Calu3 (cell line): ENCODE results near the gene CROCC. TPM values are rescaled to one million over a fixed set of nuclear protein-coding genes. Genes with fewer than 3 reads are reported as not detected.

Experiments used
- BruUV-seq: library from RNA; stranded (reverse); fragments of 400-500 nt; replicated peaks from 2 replicates; lab custom pipeline; 2021; lab: Mats Ljungman, UMichigan
- CTCF ChIA-PET: fragments of 300-600 bp; sonication (Branson Sonifier 250); formaldehyde crosslinking; loops from one replicate; lab custom pipeline; 2022; ENCODE audit warnings: antibody characterized with exemption; lab: Charles Lee
- DNase-seq: peaks from one replicate; pipeline ENCODE4 v3.0.0; 2022
- H3K27ac Mint-ChIP-seq: one replicate; pipeline ENCODE4 v1.8.0; 2022; ENCODE audit warnings: mixed read lengths; ENCODE audit not compliant: unreplicated experiment
- H3K27me3 Mint-ChIP-seq: one replicate; pipeline ENCODE4 v1.8.0; 2022; ENCODE audit warnings: mixed read lengths; ENCODE audit not compliant: unreplicated experiment
- H3K36me3 Mint-ChIP-seq: one replicate; pipeline ENCODE4 v1.8.0; 2022; ENCODE audit warnings: mild to moderate bottlenecking, moderate library complexity, mixed read lengths; ENCODE audit not compliant: insufficient read depth, unreplicated experiment
- H3K4me1 Mint-ChIP-seq: one replicate; pipeline ENCODE4 v1.8.0; 2022; ENCODE audit warnings: mild to moderate bottlenecking, low read depth, mixed read lengths; ENCODE audit not compliant: unreplicated experiment
- H3K4me3 Mint-ChIP-seq: one replicate; pipeline ENCODE4 v1.8.0; 2022; ENCODE audit warnings: mild to moderate bottlenecking, low read depth, moderate library complexity, mixed read lengths; ENCODE audit not compliant: unreplicated experiment
- H3K9me3 Mint-ChIP-seq: one replicate; pipeline ENCODE4 v1.8.0; 2022; ENCODE audit warnings: low read depth, mixed read lengths; ENCODE audit not compliant: unreplicated experiment
- intact Hi-C: fragments of 100-400 bp; cut with micrococcal nuclease; formaldehyde crosslinking; loops from one replicate; pipeline ENCODE4 v1.10.0; 2022; ENCODE audit not compliant: unreplicated experiment
- total RNA-seq: library from RNA; stranded (reverse); gene quantifications from 2 replicates; pipeline ENCODE4 v1.2.3, GENCODE V29; 2022
- TF ChIP-seq, protein P1 (sequence below): fragments of 200-600 bp; IDR thresholded peaks from one replicate; pipeline ENCODE4 v1.8.0; 2022; ENCODE audit warnings: antibody characterized with exemption; ENCODE audit not compliant: unreplicated experiment

Gene CROCC
- total RNA-seq, 1 experiment from 2014 or later = 12.0 TPM

DNA sequence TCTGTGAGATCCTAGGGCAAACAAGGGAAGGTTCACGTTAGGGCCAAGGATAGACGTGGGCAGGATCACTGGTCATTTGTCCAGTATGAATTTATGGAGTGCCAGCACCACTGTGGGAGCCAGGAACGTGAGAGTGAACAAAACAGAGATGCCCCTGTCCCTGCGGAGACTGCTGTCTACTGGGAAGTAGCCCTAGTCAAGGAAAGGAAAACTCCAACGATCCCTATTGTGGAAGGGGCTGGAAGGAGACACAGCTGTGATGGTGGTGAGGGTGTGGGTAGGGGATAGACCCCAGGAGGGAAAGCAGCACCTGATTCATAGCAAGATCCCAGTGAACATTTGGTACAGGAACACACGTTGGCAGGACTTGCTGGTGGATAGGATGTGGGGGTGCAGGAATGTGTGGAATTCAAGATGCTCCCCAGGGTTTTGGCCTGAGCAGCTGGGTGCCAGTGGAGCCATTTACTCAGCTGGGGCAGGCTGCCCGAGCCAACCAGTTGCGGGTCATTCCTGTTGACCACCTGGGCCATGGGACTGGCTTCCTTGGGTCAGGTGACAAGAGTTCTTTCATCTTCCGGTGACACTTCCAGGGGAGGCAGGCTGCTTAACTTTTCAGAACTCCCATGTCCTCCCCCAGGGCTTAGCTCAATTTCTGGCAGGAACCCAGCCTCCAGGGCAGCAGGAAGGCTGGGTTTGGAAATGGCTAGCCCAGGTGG is 91.2 kb downstream of the CROCC start:
- Mint-ChIP-seq H3K27ac (no peak overlapping the region), H3K36me3 (peaks cover 6% of the 10 kb centered on the region), H3K9me3 (no peaks in the 10 kb centered on the region), H3K27me3 (no peaks in the 10 kb centered on the region), H3K4me1 (peaks cover 9% of the 10 kb centered on the region), H3K4me3 (peak overlapping the region; percentile 70)
- BruUV-seq = no TSS peak
- DNase-seq = no peak
- intact Hi-C loops = no loop called here
- CTCF ChIA-PET = no interaction called here
- TF ChIP-seq, protein P1, sequence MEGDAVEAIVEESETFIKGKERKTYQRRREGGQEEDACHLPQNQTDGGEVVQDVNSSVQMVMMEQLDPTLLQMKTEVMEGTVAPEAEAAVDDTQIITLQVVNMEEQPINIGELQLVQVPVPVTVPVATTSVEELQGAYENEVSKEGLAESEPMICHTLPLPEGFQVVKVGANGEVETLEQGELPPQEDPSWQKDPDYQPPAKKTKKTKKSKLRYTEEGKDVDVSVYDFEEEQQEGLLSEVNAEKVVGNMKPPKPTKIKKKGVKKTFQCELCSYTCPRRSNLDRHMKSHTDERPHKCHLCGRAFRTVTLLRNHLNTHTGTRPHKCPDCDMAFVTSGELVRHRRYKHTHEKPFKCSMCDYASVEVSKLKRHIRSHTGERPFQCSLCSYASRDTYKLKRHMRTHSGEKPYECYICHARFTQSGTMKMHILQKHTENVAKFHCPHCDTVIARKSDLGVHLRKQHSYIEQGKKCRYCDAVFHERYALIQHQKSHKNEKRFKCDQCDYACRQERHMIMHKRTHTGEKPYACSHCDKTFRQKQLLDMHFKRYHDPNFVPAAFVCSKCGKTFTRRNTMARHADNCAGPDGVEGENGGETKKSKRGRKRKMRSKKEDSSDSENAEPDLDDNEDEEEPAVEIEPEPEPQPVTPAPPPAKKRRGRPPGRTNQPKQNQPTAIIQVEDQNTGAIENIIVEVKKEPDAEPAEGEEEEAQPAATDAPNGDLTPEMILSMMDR = no peak

DNA sequence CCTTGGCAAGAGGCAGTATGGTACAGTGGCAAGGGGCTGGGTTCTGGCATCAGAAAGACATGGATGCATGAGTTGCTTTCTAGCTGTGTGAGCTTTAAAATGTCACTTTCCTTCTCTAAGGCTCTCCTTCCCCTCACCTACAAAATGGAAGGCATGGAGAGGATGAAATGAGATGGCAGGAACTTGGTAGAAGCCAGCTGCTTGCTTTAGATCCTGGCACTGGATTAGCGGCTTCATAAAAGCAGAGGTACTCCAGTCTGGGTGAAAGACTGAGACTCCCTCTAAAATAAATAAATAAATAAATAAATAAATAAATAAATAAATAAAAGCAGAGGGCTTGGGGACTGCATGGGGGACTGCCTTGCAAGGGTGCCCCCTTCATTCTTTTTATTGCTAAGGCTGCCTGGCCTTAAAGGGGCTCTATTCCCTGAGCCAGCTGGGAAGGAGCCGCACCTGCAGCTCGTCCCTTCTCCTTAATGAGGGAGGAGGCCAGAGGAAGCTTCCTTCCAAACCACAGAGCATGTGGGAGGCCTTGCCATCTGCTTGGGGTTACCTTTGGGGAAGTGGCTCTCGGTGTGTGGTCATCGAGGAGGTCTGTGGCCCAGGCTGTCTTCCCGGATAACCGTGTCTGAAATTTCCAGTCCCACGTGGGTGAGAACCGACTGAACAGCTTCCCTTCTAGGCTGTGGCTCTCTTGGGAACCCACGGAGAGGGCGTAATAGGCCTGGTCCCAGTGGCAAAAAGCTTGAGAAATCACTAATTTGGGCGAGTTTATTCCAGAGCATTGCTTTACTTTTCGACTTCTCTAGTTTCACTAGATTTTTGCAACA is 92.0 kb downstream of the CROCC start:
- TF ChIP-seq, protein P1 = no peak
- H3K36me3 Mint-ChIP-seq = peaks cover 6% of the 10 kb centered on the region
- peaks cover 9% of the 10 kb centered on the region for H3K4me1 Mint-ChIP-seq
- no peaks in the 10 kb centered on the region for H3K27me3 Mint-ChIP-seq
- intact Hi-C loops = no loop called here
- no peaks in the 10 kb centered on the region for H3K9me3 Mint-ChIP-seq
- no peak overlapping the region for H3K27ac Mint-ChIP-seq
- no TSS peak for BruUV-seq
- no peak overlapping the region for H3K4me3 Mint-ChIP-seq
- no peak for DNase-seq
- CTCF ChIA-PET = no interaction called here

GRCh38 chr1:17014671-17015567 is 93.2 kb downstream of the CROCC start:
- intact Hi-C loops = no loop called here
- H3K9me3 Mint-ChIP-seq = no peaks in the 10 kb centered on the region
- no peak overlapping the region for H3K4me3 Mint-ChIP-seq
- BruUV-seq = no TSS peak
- DNase-seq = no peak
- CTCF ChIA-PET = no interaction called here
- TF ChIP-seq, protein P1 = no peak
- H3K36me3 Mint-ChIP-seq = peaks cover 6% of the 10 kb centered on the region
- peaks cover 9% of the 10 kb centered on the region for H3K4me1 Mint-ChIP-seq
- H3K27me3 Mint-ChIP-seq = no peaks in the 10 kb centered on the region
- no peak overlapping the region for H3K27ac Mint-ChIP-seq

DNA sequence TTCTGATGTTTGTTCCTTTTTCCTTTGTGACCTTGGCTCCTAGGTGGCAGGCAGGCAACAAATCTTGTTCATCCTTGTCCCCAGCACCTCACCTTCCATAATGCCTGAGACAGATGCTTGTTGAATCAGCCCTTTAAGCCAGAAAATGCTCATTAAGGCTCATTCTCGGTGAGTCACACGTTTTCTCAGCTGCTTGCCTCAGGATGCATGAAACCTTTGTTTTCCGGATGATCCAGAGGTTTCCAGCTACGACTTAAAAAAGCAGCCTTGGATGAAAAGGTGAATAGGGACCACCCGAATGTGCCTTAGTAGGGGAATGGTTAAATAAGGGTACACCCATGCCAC is 94.6 kb downstream of the CROCC start:
- CTCF ChIA-PET = no interaction called here
- no peaks in the 10 kb centered on the region for H3K27me3 Mint-ChIP-seq

More for the DNA sequence above, 94.6 kb downstream of the CROCC start:
- H3K27ac Mint-ChIP-seq = no peak overlapping the region
- intact Hi-C loops = no loop called here
- no peaks in the 10 kb centered on the region for H3K9me3 Mint-ChIP-seq
- H3K4me3 Mint-ChIP-seq = no peak overlapping the region
- peaks cover 9% of the 10 kb centered on the region for H3K4me1 Mint-ChIP-seq
- TF ChIP-seq, protein P1 = no peak
- no TSS peak for BruUV-seq
- H3K36me3 Mint-ChIP-seq = peaks cover 5% of the 10 kb centered on the region
- DNase-seq = no peak
